Immature natural killer cell (primary cell): ENCODE measurements around the gene TMEM178A. TPM values are rescaled to one million over a fixed set of nuclear protein-coding genes. Genes with fewer than 3 reads are reported as not detected.

Source experiments
- polyA plus RNA-seq, 3 donors: library from polyadenylated mRNA; unstranded; fragments of 300-500 nt; fragmentation: Illumina TruSeq; gene quantifications; one replicate each; pipeline ENCODE4 v1.2.3, GENCODE V29; 2021

The TMEM178A gene
- polyA plus RNA-seq, 3 donors from 2014 or later = not detected

Other genes with a start within 250 kb of the TMEM178A start
- 1 to 10 TPM; 1.5 to 3.9 (median 2.8) TPM for gene MAP4K3, start 228.6 kb upstream of the TMEM178A start, polyA plus RNA-seq
- 10 to 100 TPM in 1 of 3 donors, 1 to 10 TPM in 2; 4.0 to 15.0 (median 5.1) TPM for gene THUMPD2, start 113.3 kb downstream of the TMEM178A start, polyA plus RNA-seq